ENCODE data around the gene SOX1. TPM values are rescaled to one million over a fixed set of nuclear protein-coding genes. Genes with fewer than 3 reads are reported as not detected.

The SOX1 gene
- total and polyA plus RNA-seq, 2 donors (not counting 3 experiments of a cell fraction or from before 2014, with no cell fraction given): not detected

DNA sequence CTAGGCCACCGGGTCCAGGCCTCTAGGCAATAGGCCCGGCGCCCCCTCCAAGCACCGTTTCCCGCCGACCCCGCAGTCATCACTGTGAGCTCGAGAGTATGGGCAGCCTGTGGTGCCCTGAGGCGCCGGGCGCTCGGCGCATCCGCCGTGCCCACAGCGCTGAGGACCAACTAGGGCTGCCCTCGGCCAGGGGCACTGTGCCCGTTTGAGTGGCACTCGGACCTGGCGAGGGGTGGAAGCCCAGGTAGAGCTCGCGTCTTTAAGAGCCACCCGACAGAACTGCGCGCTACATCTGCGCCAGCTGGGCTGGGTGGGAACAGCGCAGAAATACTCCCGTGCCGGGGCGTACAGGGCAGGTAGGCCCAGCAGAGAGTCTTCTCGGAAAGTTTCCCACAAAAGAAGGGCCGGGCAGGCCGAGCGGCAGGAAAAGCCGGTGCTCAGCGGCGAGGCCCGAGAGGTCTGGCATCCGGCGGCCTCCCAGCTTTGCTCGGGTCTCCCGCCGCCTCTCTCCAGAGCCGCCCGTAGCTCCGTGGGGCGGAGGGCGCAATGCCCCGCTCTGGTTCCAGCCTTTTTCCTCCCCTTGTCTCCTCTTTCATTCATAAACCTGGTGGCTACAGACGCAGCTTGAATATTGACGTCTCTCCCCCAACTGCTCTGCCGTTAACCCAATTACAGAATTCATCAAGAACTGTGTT is 5.4 kb upstream of the SOX1 start:
- Histone ChIP-seq H3K27me3 (ENCODE audit: control insufficient read depth in 2 of 2, insufficient read depth in 2 of 2, low read length in 2 of 2) (peaks cover 89 to 96% of the 10 kb centered on the region in 2 experiments), H3K36me3 (ENCODE audit: control insufficient read depth in 2 of 2, extremely low read depth in 1 of 2, insufficient read depth in 2 of 2, low read length in 2 of 2) (no peaks in the 10 kb centered on the region), H3K4me2 (ENCODE audit: insufficient read depth, low read length) (no peak overlapping the region), H3K9ac (replicated peaks; ENCODE audit: extremely low read depth, insufficient read depth, low read length) (no peak overlapping the region), H3K4me3 (replicated peaks in 1 of 3; ENCODE audit: insufficient read depth in 1 of 3, low read depth in 1 of 3, low read length in 3 of 3) (no peak overlapping the region), H3K4me1 (ENCODE audit: control insufficient read depth, extremely low read depth, insufficient read depth, low read length) (no peaks in the 10 kb centered on the region), H2AFZ (ENCODE audit: low read depth, low read length) (no peak overlapping the region), H3K9me1 (replicated peaks; ENCODE audit: control insufficient read depth, extremely low read depth, insufficient read depth, low read length) (no peaks in the 10 kb centered on the region), H3K27ac (ENCODE audit: insufficient read depth, low read depth, low read length) (no peak overlapping the region), H3K9me3 (replicated peaks; ENCODE audit: control insufficient read depth, insufficient read depth, low read length) (no peaks in the 10 kb centered on the region), H3K79me2 (ENCODE audit: control insufficient read depth, insufficient read depth, low read length) (no peaks in the 10 kb centered on the region), H4K20me1 (replicated peaks; ENCODE audit: control insufficient read depth, extremely low read depth, insufficient read depth, low read length) (no peaks in the 10 kb centered on the region)
- FAIRE-seq: no peak
- TF ChIP-seq EZH2 (IDR thresholded peaks at IDR 0.05; ENCODE audit: borderline replicate concordance, low read depth, low read length, severe bottlenecking): peak; percentile 87
- no peak for TF ChIP-seq MYC (IDR thresholded peaks at IDR 0.05; ENCODE audit: low read depth, low read length)
- dilution Hi-C loops (cut with MboI; ENCODE audit: extremely low pct_ligation_motif_present, low sequenced_read_pairs) (no loop called here), intact Hi-C loops (cut with micrococcal nuclease) (loop anchor here (2.0 kb wide), 1 partner anchor 545 kb away; no protein-coding TSS in a partner anchor)
- CTCF ChIA-PET: interaction anchor here (0.7 to 1.2 kb wide), 3 partner anchors 13 to 994 kb away, joined by 3 to 5 read pairs (median 4); no protein-coding TSS in a partner anchor
- BruUV-seq (replicated peaks): no TSS peak
- POLR2A ChIA-PET: no interaction called here
- DNase-seq (ENCODE audit: low read depth, low spot score): no peak

DNA sequence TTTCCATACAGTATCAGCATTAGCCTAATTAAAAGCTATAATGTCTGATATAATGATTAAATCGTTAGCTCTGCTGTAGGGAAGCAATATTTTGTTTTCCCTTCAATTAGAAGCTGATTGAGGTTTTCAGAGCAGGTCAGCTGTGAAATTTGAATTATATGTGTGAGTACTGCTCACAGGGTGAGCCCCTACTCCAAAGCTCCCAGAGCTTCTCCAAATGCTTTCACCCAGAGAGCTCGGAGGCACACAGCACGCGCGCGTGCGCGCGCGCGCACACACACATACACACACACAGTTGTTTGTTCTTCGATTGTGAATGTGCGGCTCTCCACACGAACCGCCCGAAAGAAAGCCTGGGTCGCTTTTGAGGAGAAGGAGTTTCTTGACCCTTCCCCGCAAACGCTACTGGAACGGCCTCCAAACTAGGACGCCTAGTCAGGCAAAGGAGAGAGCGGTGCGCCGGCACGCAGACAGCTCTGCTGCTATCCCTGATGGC is 4.8 kb upstream of the SOX1 start:
- ChIA-PET POLR2A (no interaction called here), CTCF (interaction anchor here (0.7 to 1.2 kb wide), 3 partner anchors 12 to 994 kb away, joined by 3 to 5 read pairs (median 4); no protein-coding TSS in a partner anchor)
- TF ChIP-seq EZH2 (IDR thresholded peaks at IDR 0.05; ENCODE audit: borderline replicate concordance, low read depth, low read length, severe bottlenecking): peak; percentile 75
- TF ChIP-seq, protein P1, sequence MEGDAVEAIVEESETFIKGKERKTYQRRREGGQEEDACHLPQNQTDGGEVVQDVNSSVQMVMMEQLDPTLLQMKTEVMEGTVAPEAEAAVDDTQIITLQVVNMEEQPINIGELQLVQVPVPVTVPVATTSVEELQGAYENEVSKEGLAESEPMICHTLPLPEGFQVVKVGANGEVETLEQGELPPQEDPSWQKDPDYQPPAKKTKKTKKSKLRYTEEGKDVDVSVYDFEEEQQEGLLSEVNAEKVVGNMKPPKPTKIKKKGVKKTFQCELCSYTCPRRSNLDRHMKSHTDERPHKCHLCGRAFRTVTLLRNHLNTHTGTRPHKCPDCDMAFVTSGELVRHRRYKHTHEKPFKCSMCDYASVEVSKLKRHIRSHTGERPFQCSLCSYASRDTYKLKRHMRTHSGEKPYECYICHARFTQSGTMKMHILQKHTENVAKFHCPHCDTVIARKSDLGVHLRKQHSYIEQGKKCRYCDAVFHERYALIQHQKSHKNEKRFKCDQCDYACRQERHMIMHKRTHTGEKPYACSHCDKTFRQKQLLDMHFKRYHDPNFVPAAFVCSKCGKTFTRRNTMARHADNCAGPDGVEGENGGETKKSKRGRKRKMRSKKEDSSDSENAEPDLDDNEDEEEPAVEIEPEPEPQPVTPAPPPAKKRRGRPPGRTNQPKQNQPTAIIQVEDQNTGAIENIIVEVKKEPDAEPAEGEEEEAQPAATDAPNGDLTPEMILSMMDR (IDR thresholded peaks at IDR 0.05; ENCODE audit: extremely low read depth in 1 of 2, insufficient read depth in 1 of 2, low read depth in 1 of 2, low read length in 2 of 2): no peak
- intact Hi-C loops (cut with micrococcal nuclease): no loop called here
- H3K9me3 ChIP-seq (replicated peaks; ENCODE audit: control insufficient read depth, insufficient read depth, low read length): no peaks in the 10 kb centered on the region
- DNase-seq (ENCODE audit: low read depth, low spot score) (no peak), FAIRE-seq (no peak)
- H3K27me3 ChIP-seq (ENCODE audit: control insufficient read depth in 2 of 2, insufficient read depth in 2 of 2, low read length in 2 of 2): peaks cover 85 to 91% of the 10 kb centered on the region in 2 experiments
- no peaks in the 10 kb centered on the region for H4K20me1 ChIP-seq (replicated peaks; ENCODE audit: control insufficient read depth, extremely low read depth, insufficient read depth, low read length)
- no TSS peak for BruUV-seq (replicated peaks)
- dilution Hi-C loops (cut with MboI; ENCODE audit: extremely low pct_ligation_motif_present, low sequenced_read_pairs): no loop called here
- H3K36me3 ChIP-seq (ENCODE audit: control insufficient read depth in 2 of 2, extremely low read depth in 1 of 2, insufficient read depth in 2 of 2, low read length in 2 of 2): no peaks in the 10 kb centered on the region
- no peak overlapping the region for H3K9ac ChIP-seq (replicated peaks; ENCODE audit: extremely low read depth, insufficient read depth, low read length)
- no peaks in the 10 kb centered on the region for H3K79me2 ChIP-seq (ENCODE audit: control insufficient read depth, insufficient read depth, low read length)
- H3K4me1 ChIP-seq (ENCODE audit: control insufficient read depth, extremely low read depth, insufficient read depth, low read length): no peaks in the 10 kb centered on the region
- no peak overlapping the region for H3K4me2 ChIP-seq (ENCODE audit: insufficient read depth, low read length)
- H3K27ac ChIP-seq (ENCODE audit: insufficient read depth, low read depth, low read length): no peak overlapping the region
- H3K4me3 ChIP-seq (replicated peaks in 1 of 3; ENCODE audit: insufficient read depth in 1 of 3, low read depth in 1 of 3, low read length in 3 of 3): no peak overlapping the region
- no peak overlapping the region for H2AFZ ChIP-seq (ENCODE audit: low read depth, low read length)
- no peaks in the 10 kb centered on the region for H3K9me1 ChIP-seq (replicated peaks; ENCODE audit: control insufficient read depth, extremely low read depth, insufficient read depth, low read length)
